GM12872 (cell line): ENCODE results near the gene PCDHGA10.

Experiments
- CTCF ChIP-seq: IDR thresholded peaks from 3 replicates; pipeline ENCODE4 v1.5.1; 2011; ENCODE audit warnings: low read depth, mild to moderate bottlenecking, low read length, moderate library complexity; ENCODE audit not compliant: insufficient read depth

The PCDHGA10 gene

GRCh38 chr5:141402553-141403243, 10.1 kb upstream of the PCDHGA10 start, which contains the start of gene PCDHGA9:
PCDHGA9 (plus strand) TSS chr5:141402778; CDS start chr5:141402953, 175 bp downstream.
- TF ChIP-seq CTCF, result peak; percentile 52

- no peak for TF ChIP-seq CTCF
Measured at GRCh38 chr5:141403387-141403786, 9.4 kb upstream of the PCDHGA10 start.

GRCh38 chr5:141407790-141408505, 4.8 kb upstream of the PCDHGA10 start, which contains the start of gene PCDHGB6:
PCDHGB6 (plus strand) TSS chr5:141408021; CDS start chr5:141408203, 182 bp downstream.
- TF ChIP-seq CTCF, result peak; percentile 82

- TF ChIP-seq CTCF, result no peak
Measured at GRCh38 chr5:141409598-141410306, 3.0 kb upstream of the PCDHGA10 start.

- TF ChIP-seq CTCF, result no peak
Measured at GRCh38 chr5:141411575-141411974, 1.2 kb upstream of the PCDHGA10 start.

GRCh38 chr5:141413540-141414069, 818 bp downstream of the PCDHGA10 start:
- TF ChIP-seq CTCF, result no peak
